ENCODE measurements around the gene BTBD9.

- no peak for TF ChIP-seq CTCF (IDR thresholded peaks at IDR 0.05)
- no peak for TF ChIP-seq POLR2A (IDR thresholded peaks at IDR 0.05)
These were observed 288.8 kb downstream of the BTBD9 start for GRCh38 chr6:38350942-38351341.
